Kidney glomerular epithelial cell (primary cell): ENCODE results near the gene MALAT1.
"Not testable (repeated sequence)": the region's sequence is repeated elsewhere in the genome, so short reads cannot be mapped to it uniquely, and the experiment has no call there.

Source experiments
- DNase-seq: peaks from one replicate; lab custom pipeline; 2025; lab: John Stamatoyannopoulos, UW

Gene MALAT1

GRCh38 chr11:65498727-65498976 is 193 bp upstream of the MALAT1 start:
- DNase-seq: no peak

GRCh38 chr11:65499713-65500386 is 1.0 kb downstream of the MALAT1 start:
- no peak for DNase-seq

GRCh38 chr11:65500387-65501185 is 1.7 kb downstream of the MALAT1 start:
- no peak for DNase-seq

GRCh38 chr11:65501186-65501471 is 2.3 kb downstream of the MALAT1 start:
- DNase-seq: no peak

- no peak for DNase-seq
These were observed 2.8 kb downstream of the MALAT1 start for GRCh38 chr11:65501472-65502273.

GRCh38 chr11:65502274-65502554 is 3.4 kb downstream of the MALAT1 start:
- DNase-seq: no peak

GRCh38 chr11:65502555-65503367 is 3.9 kb downstream of the MALAT1 start:
- DNase-seq: no peak

GRCh38 chr11:65503368-65503948 is 4.6 kb downstream of the MALAT1 start:
- DNase-seq: no peak

- DNase-seq: no peak
These were observed 5.3 kb downstream of the MALAT1 start for GRCh38 chr11:65503949-65504673.

GRCh38 chr11:65504674-65505465 is 6.0 kb downstream of the MALAT1 start:
- DNase-seq: no peak

GRCh38 chr11:65505466-65506289 is 6.8 kb downstream of the MALAT1 start:
- no peak for DNase-seq

GRCh38 chr11:65506290-65506771 is 7.5 kb downstream of the MALAT1 start:
- DNase-seq: no peak

GRCh38 chr11:65506772-65507505 is 8.1 kb downstream of the MALAT1 start:
- DNase-seq: no peak

GRCh38 chr11:65512311-65512710 is 13.5 kb downstream of the MALAT1 start:
- not testable (repeated sequence) for DNase-seq

- no peak for DNase-seq
These were observed 17.5 kb downstream of the MALAT1 start for GRCh38 chr11:65516135-65516968.

GRCh38 chr11:65518941-65519549 is 20.2 kb downstream of the MALAT1 start:
- not testable (repeated sequence) for DNase-seq

- DNase-seq: not testable (repeated sequence)
These were observed 23.1 kb downstream of the MALAT1 start for GRCh38 chr11:65521777-65522521.
